GM23338 (cell line): Measurements from ENCODE around the gene P2RY8. TPM values are rescaled to one million over a fixed set of nuclear protein-coding genes. Genes with fewer than 3 reads are reported as not detected.

ENCODE experiments used
- ATAC-seq: fragments of 200-7000 bp; cut with Tn5 transposase; 3 replicates; pipeline ENCODE4 v1.9.1; 2020
- DNase-seq: peaks from one replicate; pipeline ENCODE4 v3.0.0-alpha.2; 2015; ENCODE audit warnings: low spot score
- H2AFZ ChIP-seq: fragments of 200-600 bp; sonication (generic); 2 replicates; pipeline ENCODE4 v1.8.0; 2016; ENCODE audit warnings: antibody characterized with exemption, mild to moderate bottlenecking, moderate library complexity
- H3F3A ChIP-seq: fragments of 200-600 bp; sonication (generic); replicated peaks from 2 replicates; pipeline ENCODE4 v1.8.0; 2017; ENCODE audit warnings: antibody characterized with exemption, mixed run types, low read depth
- H3K27ac ChIP-seq: fragments of 200-600 bp; sonication (generic); 2 replicates; pipeline ENCODE4 v1.6.1; 2016; ENCODE audit warnings: low read depth
- H3K27me3 ChIP-seq: fragments of 200-600 bp; sonication (generic); 2 replicates; pipeline ENCODE4 v1.8.0; 2016; ENCODE audit warnings: mild to moderate bottlenecking, mixed run types, moderate library complexity; ENCODE audit not compliant: insufficient read depth
- H3K36me3 ChIP-seq: fragments of 200-600 bp; sonication (generic); 2 replicates; pipeline ENCODE4 v1.8.0; 2016; ENCODE audit warnings: mild to moderate bottlenecking; ENCODE audit not compliant: insufficient read depth
- H3K4me1 ChIP-seq: fragments of 200-600 bp; sonication (generic); 2 replicates; pipeline ENCODE4 v1.8.0; 2016; ENCODE audit warnings: mild to moderate bottlenecking, moderate library complexity; ENCODE audit not compliant: insufficient read depth
- H3K4me2 ChIP-seq: fragments of 200-600 bp; sonication (generic); 2 replicates; pipeline ENCODE4 v1.7.1; 2017; ENCODE audit warnings: mixed run types
- H3K4me3 ChIP-seq: fragments of 200-600 bp; sonication (generic); 2 replicates; pipeline ENCODE4 v1.6.1; 2016; ENCODE audit warnings: mixed run types
- H3K79me2 ChIP-seq: fragments of 200-600 bp; sonication (generic); replicated peaks from 2 replicates; pipeline ENCODE4 v1.8.0; 2017; ENCODE audit warnings: mild to moderate bottlenecking; ENCODE audit not compliant: insufficient read depth
- H3K9me2 ChIP-seq: fragments of 200-600 bp; sonication (generic); 2 replicates; pipeline ENCODE4 v1.8.0; 2017; ENCODE audit not compliant: insufficient read depth
- H4K20me1 ChIP-seq: fragments of 200-600 bp; sonication (generic); replicated peaks from 2 replicates; pipeline ENCODE4 v1.8.0; 2017; ENCODE audit warnings: mild to moderate bottlenecking; ENCODE audit not compliant: insufficient read depth
- H3K27ac Mint-ChIP-seq: 2 replicates; pipeline ENCODE4 v1.8.0; 2020; ENCODE audit warnings: inconsistent platforms, mild to moderate bottlenecking, moderate library complexity, mixed read lengths
- H3K27me3 Mint-ChIP-seq: 3 replicates; pipeline ENCODE4 v1.8.0; 2022; ENCODE audit warnings: low read depth, mild to moderate bottlenecking, moderate library complexity, mixed read lengths, inconsistent platforms; ENCODE audit not compliant: insufficient read depth, poor library complexity
- H3K36me3 Mint-ChIP-seq: 3 replicates; pipeline ENCODE4 v1.8.0; 2021; ENCODE audit warnings: low read depth, mild to moderate bottlenecking, inconsistent platforms, moderate library complexity, mixed read lengths
- H3K4me1 Mint-ChIP-seq: 3 replicates; pipeline ENCODE4 v1.8.0; 2020; ENCODE audit warnings: mild to moderate bottlenecking, inconsistent platforms, mixed read lengths
- H3K4me3 Mint-ChIP-seq: 3 replicates; pipeline ENCODE4 v1.8.0; 2021; ENCODE audit warnings: moderate library complexity, mild to moderate bottlenecking, inconsistent platforms, mixed read lengths
- H3K9me3 Mint-ChIP-seq: 3 replicates; pipeline ENCODE4 v1.8.0; 2020; ENCODE audit warnings: moderate library complexity, mild to moderate bottlenecking, inconsistent platforms, mixed read lengths
- CREB1 ChIP-seq: fragments of 250-450 bp; sonication (Bioruptor Pico); IDR thresholded peaks from 2 replicates; pipeline ENCODE4 v1.5.0; 2020; ENCODE audit warnings: low read depth, mild to moderate bottlenecking, moderate library complexity
- CTCF ChIP-seq, 2 experiments: fragments of 200-600 bp in 1 of 2; sonication (generic) in 1 of 2; conservative IDR thresholded peaks; 2 replicates each; pipeline versions ENCODE4 v1.5.1 to v1.6.1; 2016 to 2017; ENCODE audit warnings: antibody characterized with exemption in 2 of 2, low read depth in 2 of 2, mild to moderate bottlenecking in 2 of 2, moderate library complexity in 1 of 2
- EZH2 ChIP-seq: fragments of 200-600 bp; sonication (generic); IDR thresholded peaks from one replicate; pipeline ENCODE4 v1.8.0; 2017; ENCODE audit warnings: antibody characterized with exemption, mild to moderate bottlenecking, low read depth; ENCODE audit not compliant: unreplicated experiment
- EZH2phosphoT487 ChIP-seq: fragments of 200-600 bp; sonication (generic); IDR thresholded peaks from one replicate; pipeline ENCODE4 v1.8.1; 2018; ENCODE audit warnings: antibody characterized with exemption; ENCODE audit not compliant: unreplicated experiment
- JUNB ChIP-seq: IDR thresholded peaks from one replicate; pipeline ENCODE4 v1.6.1; 2016; ENCODE audit warnings: antibody characterized with exemption; ENCODE audit not compliant: unreplicated experiment
- NANOG ChIP-seq: IDR thresholded peaks from 2 replicates; pipeline ENCODE4 v1.6.1; 2016; ENCODE audit warnings: antibody characterized with exemption, borderline replicate concordance
- POLR2AphosphoS5 ChIP-seq: IDR thresholded peaks from 2 replicates; pipeline ENCODE4 v1.6.1; 2016; ENCODE audit warnings: antibody characterized with exemption, low read depth
- STAT1 ChIP-seq: IDR thresholded peaks from one replicate; pipeline ENCODE4 v1.6.1; 2016; ENCODE audit warnings: antibody characterized with exemption; ENCODE audit not compliant: unreplicated experiment
- ZNF114 ChIP-seq: fragments of 250-450 bp; sonication (Bioruptor Pico); IDR thresholded peaks from 2 replicates; pipeline ENCODE4 v1.5.0; 2020; ENCODE audit warnings: mild to moderate bottlenecking, moderate library complexity
- ZNF331 ChIP-seq: fragments of 250-450 bp; sonication (Bioruptor Pico); IDR thresholded peaks from 2 replicates; pipeline ENCODE4 v1.5.0; 2020; ENCODE audit warnings: low read depth, mild to moderate bottlenecking, moderate library complexity
- ZNF462 ChIP-seq: fragments of 250-450 bp; sonication (Bioruptor Pico); IDR thresholded peaks from 2 replicates; pipeline ENCODE4 v1.5.0; 2020; ENCODE audit warnings: mild to moderate bottlenecking, moderate library complexity
- polyA plus RNA-seq: library from polyadenylated mRNA; unstranded; fragments of >200 nt; fragmentation: Nextera tagmentation; extraction: Ambion mirVana; gene quantifications from 2 replicates; pipeline ENCODE4 v1.2.1, GENCODE V29; 2016
- total RNA-seq: library from RNA; depleted of rRNA; stranded (reverse); fragments of >200 nt; shearing (Covaris generic); gene quantifications from 2 replicates; pipeline ENCODE4 v1.2.3, GENCODE V29; 2014
- TF ChIP-seq, protein P1 (sequence below): IDR thresholded peaks from one replicate; pipeline ENCODE4 v1.6.1; 2018; ENCODE audit warnings: antibody characterized with exemption; ENCODE audit not compliant: unreplicated experiment
- TF ChIP-seq, protein P2 (sequence below): IDR thresholded peaks from 2 replicates; pipeline ENCODE4 v1.6.1; 2016; ENCODE audit warnings: antibody characterized with exemption

P2RY8 gene
- total and polyA plus RNA-seq, 2 experiments from 2014 or later = 0.24 TPM; not detected in 1

DNA sequence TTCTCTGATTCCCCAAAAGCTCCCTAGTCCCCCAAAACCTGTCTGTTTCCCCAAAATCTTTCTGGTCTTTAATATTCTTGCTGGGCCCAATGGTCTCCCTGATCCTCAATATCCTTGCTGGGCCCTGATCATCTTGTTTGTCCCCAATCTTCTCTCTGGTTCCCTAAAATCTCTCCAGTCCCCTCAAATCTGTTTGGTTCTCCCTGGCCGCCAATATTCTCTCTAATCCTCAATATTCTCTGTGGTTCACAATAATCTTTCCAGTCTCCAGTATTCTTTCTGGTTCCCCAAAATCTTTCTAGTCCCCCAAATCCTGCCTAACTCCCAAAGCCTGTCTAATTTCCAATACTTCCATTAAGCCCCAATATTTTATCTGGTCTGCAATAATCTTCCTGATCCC is 18.5 kb downstream of the P2RY8 start:
- Mint-ChIP-seq H3K9me3 (peaks cover 77% of the 10 kb centered on the region), H3K27ac (no peak overlapping the region), H3K27me3 (peaks cover 7% of the 10 kb centered on the region), H3K4me3 (no peak overlapping the region), H3K36me3 (peaks cover 32% of the 10 kb centered on the region), H3K4me1 (peaks cover 5% of the 10 kb centered on the region; the same call in 1 of the 3 replicates)
- Histone ChIP-seq H3K79me2 (no peaks in the 10 kb centered on the region), H3K36me3 (no peaks in the 10 kb centered on the region), H3K27me3 (no peaks in the 10 kb centered on the region), H3F3A (no peaks in the 10 kb centered on the region), H3K4me3 (no peak overlapping the region), H3K9me2 (no peaks in the 10 kb centered on the region), H3K4me2 (no peak overlapping the region), H2AFZ (no peak overlapping the region), H3K27ac (no peak overlapping the region), H4K20me1 (no peaks in the 10 kb centered on the region), H3K4me1 (peaks cover 3% of the 10 kb centered on the region; the same call in 1 of the 2 replicates)
- no peak for TF ChIP-seq CTCF (conservative IDR thresholded peaks at IDR 0.05; ENCODE audit: low read depth in 2 of 2)
- TF ChIP-seq ZNF462 (CRISPR knock-in tag) = no peak
- no peak for TF ChIP-seq STAT1
- TF ChIP-seq NANOG = no peak
- TF ChIP-seq, protein P1, sequence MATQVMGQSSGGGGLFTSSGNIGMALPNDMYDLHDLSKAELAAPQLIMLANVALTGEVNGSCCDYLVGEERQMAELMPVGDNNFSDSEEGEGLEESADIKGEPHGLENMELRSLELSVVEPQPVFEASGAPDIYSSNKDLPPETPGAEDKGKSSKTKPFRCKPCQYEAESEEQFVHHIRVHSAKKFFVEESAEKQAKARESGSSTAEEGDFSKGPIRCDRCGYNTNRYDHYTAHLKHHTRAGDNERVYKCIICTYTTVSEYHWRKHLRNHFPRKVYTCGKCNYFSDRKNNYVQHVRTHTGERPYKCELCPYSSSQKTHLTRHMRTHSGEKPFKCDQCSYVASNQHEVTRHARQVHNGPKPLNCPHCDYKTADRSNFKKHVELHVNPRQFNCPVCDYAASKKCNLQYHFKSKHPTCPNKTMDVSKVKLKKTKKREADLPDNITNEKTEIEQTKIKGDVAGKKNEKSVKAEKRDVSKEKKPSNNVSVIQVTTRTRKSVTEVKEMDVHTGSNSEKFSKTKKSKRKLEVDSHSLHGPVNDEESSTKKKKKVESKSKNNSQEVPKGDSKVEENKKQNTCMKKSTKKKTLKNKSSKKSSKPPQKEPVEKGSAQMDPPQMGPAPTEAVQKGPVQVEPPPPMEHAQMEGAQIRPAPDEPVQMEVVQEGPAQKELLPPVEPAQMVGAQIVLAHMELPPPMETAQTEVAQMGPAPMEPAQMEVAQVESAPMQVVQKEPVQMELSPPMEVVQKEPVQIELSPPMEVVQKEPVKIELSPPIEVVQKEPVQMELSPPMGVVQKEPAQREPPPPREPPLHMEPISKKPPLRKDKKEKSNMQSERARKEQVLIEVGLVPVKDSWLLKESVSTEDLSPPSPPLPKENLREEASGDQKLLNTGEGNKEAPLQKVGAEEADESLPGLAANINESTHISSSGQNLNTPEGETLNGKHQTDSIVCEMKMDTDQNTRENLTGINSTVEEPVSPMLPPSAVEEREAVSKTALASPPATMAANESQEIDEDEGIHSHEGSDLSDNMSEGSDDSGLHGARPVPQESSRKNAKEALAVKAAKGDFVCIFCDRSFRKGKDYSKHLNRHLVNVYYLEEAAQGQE = no peak
- TF ChIP-seq, protein P2, sequence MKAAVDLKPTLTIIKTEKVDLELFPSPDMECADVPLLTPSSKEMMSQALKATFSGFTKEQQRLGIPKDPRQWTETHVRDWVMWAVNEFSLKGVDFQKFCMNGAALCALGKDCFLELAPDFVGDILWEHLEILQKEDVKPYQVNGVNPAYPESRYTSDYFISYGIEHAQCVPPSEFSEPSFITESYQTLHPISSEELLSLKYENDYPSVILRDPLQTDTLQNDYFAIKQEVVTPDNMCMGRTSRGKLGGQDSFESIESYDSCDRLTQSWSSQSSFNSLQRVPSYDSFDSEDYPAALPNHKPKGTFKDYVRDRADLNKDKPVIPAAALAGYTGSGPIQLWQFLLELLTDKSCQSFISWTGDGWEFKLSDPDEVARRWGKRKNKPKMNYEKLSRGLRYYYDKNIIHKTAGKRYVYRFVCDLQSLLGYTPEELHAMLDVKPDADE = no peak
- TF ChIP-seq ZNF331 (CRISPR knock-in tag) = no peak
- TF ChIP-seq POLR2AphosphoS5 = no peak
- no peak for TF ChIP-seq ZNF114
- no peak for TF ChIP-seq EZH2
- no peak for TF ChIP-seq CREB1 (CRISPR knock-in tag)
- no peak for TF ChIP-seq JUNB
- no peak for TF ChIP-seq EZH2phosphoT487
- ATAC-seq (no peak), DNase-seq (no peak)
